DND-41 (cell line): ENCODE data around the gene PCBP2.
A peak's percentile ranks its signal among the peaks of the same experiment; 100 is the strongest.

Experiments
- ATAC-seq: fragments of 200-7000 bp; cut with Tn5 transposase; 3 replicates; pipeline ENCODE4 v1.9.1; 2021; ENCODE audit warnings: low read depth; ENCODE audit not compliant: insufficient read depth
- DNase-seq: peaks from one replicate; pipeline ENCODE4 v3.0.0-alpha.2; 2020
- H2AFZ ChIP-seq: 2 replicates; pipeline ENCODE4 v1.6.0; 2012; ENCODE audit warnings: low read depth, low read length
- H3K27ac ChIP-seq: 2 replicates; pipeline ENCODE4 v1.5.1; 2012; ENCODE audit warnings: low read length, inconsistent platforms
- H3K27me3 ChIP-seq: fragments of 200-600 bp; sonication (generic); 2 replicates; pipeline ENCODE4 v1.6.0; 2012; ENCODE audit warnings: low read length, mild to moderate bottlenecking, inconsistent platforms; ENCODE audit not compliant: insufficient read depth, poor library complexity
- H3K36me3 ChIP-seq: 2 replicates; pipeline ENCODE4 v1.5.1; 2012; ENCODE audit warnings: low read length, inconsistent platforms; ENCODE audit not compliant: insufficient read depth
- H3K4me1 ChIP-seq: 2 replicates; pipeline ENCODE4 v1.5.1; 2012; ENCODE audit warnings: mild to moderate bottlenecking, low read length; ENCODE audit not compliant: insufficient read depth
- H3K4me2 ChIP-seq: 2 replicates; pipeline ENCODE4 v1.6.0; 2012; ENCODE audit warnings: mild to moderate bottlenecking, moderate library complexity, low read length, inconsistent platforms; ENCODE audit not compliant: insufficient read depth
- H3K4me3 ChIP-seq, 2 experiments: fragments of 200-600 bp in 1 of 2; shearing (Covaris generic) in 1 of 2; 2 replicates each; pipeline ENCODE4 v1.5.1; 2012 to 2016; ENCODE audit warnings: inconsistent platforms in 2 of 2, low read length in 2 of 2, mild to moderate bottlenecking in 2 of 2, low read depth in 1 of 2, moderate library complexity in 1 of 2
- H3K79me2 ChIP-seq: 2 replicates; pipeline ENCODE4 v1.6.0; 2012; ENCODE audit warnings: low read length, inconsistent platforms; ENCODE audit not compliant: insufficient read depth
- H3K9ac ChIP-seq: 2 replicates; pipeline ENCODE4 v1.6.0; 2012; ENCODE audit warnings: low read depth, mild to moderate bottlenecking, inconsistent platforms, low read length, moderate library complexity
- H3K9me3 ChIP-seq: 2 replicates; pipeline ENCODE4 v1.5.1; 2012; ENCODE audit warnings: low read length, moderate library complexity, mild to moderate bottlenecking, inconsistent platforms; ENCODE audit not compliant: insufficient read depth, severe bottlenecking
- H4K20me1 ChIP-seq: 2 replicates; pipeline ENCODE4 v1.6.0; 2012; ENCODE audit warnings: low read length; ENCODE audit not compliant: insufficient read depth
- EZH2 ChIP-seq: IDR thresholded peaks from 3 replicates; pipeline ENCODE4 v1.6.1; 2012; ENCODE audit warnings: borderline replicate concordance, low read depth, mild to moderate bottlenecking, moderate library complexity, low read length, inconsistent platforms; ENCODE audit not compliant: severe bottlenecking
- TF ChIP-seq, protein P1 (sequence below): IDR thresholded peaks from 2 replicates; pipeline ENCODE4 v1.5.1; 2012; ENCODE audit warnings: borderline replicate concordance, low read length, moderate library complexity, mild to moderate bottlenecking; ENCODE audit not compliant: poor library complexity, severe bottlenecking; ENCODE audit errors: extremely low read depth

The PCBP2 gene

DNA sequence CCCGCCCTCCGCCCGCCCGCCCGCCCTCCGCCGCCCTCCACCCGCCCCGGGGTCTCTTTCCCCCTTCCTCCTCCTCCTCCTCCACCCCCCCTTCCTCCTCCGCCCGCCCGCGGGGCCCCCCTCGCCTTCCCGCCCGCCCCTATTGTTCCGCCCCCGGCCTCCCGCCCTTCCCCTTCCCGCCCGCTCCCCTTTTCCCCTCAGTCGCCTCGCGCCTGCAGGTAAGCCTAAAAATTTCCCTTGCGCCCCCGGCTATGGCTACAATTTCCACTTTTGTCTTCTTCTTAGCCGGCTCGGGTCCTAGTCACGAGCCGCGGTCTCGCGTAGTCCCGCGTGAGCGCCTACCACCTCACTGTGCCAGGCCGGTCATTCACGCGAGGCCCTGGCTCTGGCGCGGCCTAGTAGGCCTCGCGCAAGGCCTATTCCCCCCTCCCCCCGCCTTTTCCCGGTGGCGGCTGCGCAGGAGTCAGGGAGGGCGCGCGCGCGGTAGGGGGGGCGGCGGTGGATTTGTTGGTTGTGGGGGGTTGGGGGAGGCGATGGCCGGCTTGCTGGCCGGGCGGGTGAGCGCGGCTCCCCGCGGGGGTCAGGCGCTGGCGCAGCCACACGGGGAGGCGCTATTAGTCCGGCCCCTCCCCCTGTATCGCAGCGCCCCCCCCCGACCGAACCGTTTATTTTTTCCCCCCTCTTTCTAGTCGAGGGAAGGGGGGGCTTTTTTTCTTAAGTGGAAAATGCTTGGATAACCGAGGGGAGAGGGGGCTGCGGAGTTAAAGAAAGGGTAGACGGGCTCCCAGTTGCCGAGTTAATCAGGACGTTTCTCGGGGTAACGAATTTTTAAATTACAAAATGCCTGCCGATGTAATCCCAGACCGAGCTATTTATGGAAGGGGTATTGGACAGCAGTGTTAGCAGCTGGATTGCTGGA lies 516 bp downstream of the PCBP2 start:
- H3K9me3 ChIP-seq: no peaks in the 10 kb centered on the region
- no peaks in the 10 kb centered on the region for H3K27me3 ChIP-seq
- ATAC-seq (peak; percentile 39), DNase-seq (peak; percentile 85)
- peak overlapping the region; percentile 99 for H3K27ac ChIP-seq
- TF ChIP-seq, protein P1, sequence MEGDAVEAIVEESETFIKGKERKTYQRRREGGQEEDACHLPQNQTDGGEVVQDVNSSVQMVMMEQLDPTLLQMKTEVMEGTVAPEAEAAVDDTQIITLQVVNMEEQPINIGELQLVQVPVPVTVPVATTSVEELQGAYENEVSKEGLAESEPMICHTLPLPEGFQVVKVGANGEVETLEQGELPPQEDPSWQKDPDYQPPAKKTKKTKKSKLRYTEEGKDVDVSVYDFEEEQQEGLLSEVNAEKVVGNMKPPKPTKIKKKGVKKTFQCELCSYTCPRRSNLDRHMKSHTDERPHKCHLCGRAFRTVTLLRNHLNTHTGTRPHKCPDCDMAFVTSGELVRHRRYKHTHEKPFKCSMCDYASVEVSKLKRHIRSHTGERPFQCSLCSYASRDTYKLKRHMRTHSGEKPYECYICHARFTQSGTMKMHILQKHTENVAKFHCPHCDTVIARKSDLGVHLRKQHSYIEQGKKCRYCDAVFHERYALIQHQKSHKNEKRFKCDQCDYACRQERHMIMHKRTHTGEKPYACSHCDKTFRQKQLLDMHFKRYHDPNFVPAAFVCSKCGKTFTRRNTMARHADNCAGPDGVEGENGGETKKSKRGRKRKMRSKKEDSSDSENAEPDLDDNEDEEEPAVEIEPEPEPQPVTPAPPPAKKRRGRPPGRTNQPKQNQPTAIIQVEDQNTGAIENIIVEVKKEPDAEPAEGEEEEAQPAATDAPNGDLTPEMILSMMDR: peak; percentile 53
- no peak for TF ChIP-seq EZH2
- H3K4me3 ChIP-seq: peak overlapping the region; percentile 77 to 79
- peaks cover 58% of the 10 kb centered on the region for H3K79me2 ChIP-seq
- peak overlapping the region; percentile 69 for H3K4me2 ChIP-seq
- H3K36me3 ChIP-seq: peaks cover 49% of the 10 kb centered on the region
- peaks cover 47% of the 10 kb centered on the region for H4K20me1 ChIP-seq
- peaks cover 46% of the 10 kb centered on the region for H3K4me1 ChIP-seq
- peak overlapping the region; percentile 67 for H2AFZ ChIP-seq
- peak overlapping the region; percentile 87 for H3K9ac ChIP-seq

DNA sequence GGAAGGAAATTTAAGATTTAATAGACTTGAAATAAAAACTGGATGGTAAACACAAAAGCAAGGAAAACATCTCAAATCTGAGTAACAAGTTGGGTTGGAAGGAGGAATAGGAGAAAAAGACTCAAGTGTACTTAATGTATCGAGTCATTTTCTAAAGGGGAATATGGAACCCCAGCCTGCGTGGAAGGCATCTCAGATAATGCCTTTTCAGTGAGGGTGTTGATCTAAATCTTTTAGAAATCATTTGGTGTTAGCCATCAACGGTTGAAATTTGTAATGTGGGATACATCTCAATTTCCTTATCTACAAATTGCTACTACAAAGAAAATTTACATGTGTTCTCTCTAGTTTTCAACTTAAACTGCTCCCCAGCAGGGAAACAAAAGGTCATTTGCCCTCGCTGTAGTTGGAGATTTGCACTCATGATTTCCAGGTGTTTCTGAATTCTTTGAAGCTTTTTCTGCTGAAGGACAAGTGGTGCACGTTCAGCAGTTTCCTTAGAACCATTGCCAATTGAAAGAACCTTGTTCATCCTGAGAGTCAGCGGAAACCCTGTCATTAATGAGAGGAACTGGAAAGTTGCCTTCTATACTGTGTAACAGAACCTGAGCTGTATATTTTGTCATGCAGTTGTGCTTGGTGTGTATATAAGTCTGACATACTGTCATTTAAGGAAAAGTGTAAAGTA lies 2.2 kb downstream of the PCBP2 start:
- DNase-seq: no peak
- Histone ChIP-seq H4K20me1 (peaks cover 63% of the 10 kb centered on the region), H3K27ac (peak overlapping the region; percentile 99; the same call in 1 of the 2 replicates), H3K9me3 (no peaks in the 10 kb centered on the region), H3K4me3 (peak overlapping the region; percentile 77 to 79; a peak in 2 of 4 replicates), H2AFZ (no peak overlapping the region), H3K36me3 (peaks cover 63% of the 10 kb centered on the region), H3K79me2 (peaks cover 75% of the 10 kb centered on the region), H3K9ac (peak overlapping the region; percentile 87), H3K4me2 (peak overlapping the region; percentile 69), H3K4me1 (peaks cover 46% of the 10 kb centered on the region), H3K27me3 (no peaks in the 10 kb centered on the region)
- ATAC-seq: no peak
- no peak for TF ChIP-seq EZH2
- TF ChIP-seq, protein P1: no peak

DNA sequence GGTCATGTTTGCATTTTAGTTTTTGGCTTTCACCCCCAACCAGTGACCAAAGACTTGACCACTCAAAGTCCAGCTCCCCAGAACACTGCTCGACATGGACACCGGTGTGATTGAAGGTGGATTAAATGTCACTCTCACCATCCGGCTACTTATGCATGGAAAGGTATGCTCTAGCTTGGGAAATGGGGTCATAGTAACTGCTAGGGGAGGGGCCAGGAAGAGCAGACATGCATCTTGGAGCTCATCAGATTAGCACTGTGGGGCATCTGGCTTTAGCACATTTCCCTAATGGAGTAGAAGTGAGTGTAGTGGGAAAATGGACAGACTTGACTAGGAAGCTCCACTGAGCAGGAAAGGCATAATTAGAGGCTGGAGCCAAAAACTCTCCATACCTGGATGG lies 2.8 kb downstream of the PCBP2 start:
- peaks cover 69% of the 10 kb centered on the region for H3K36me3 ChIP-seq
- ATAC-seq: no peak
- no peaks in the 10 kb centered on the region for H3K27me3 ChIP-seq
- TF ChIP-seq EZH2: no peak
- TF ChIP-seq, protein P1: no peak
- peaks cover 81% of the 10 kb centered on the region for H3K79me2 ChIP-seq
- no peak overlapping the region; the same call in 1 of the 2 replicates for H3K9ac ChIP-seq
- peak overlapping the region; percentile 69; the same call in 1 of the 2 replicates for H3K4me2 ChIP-seq
- peaks cover 67% of the 10 kb centered on the region for H4K20me1 ChIP-seq
- H3K4me1 ChIP-seq: peaks cover 46% of the 10 kb centered on the region
- no peak overlapping the region for H2AFZ ChIP-seq
- H3K4me3 ChIP-seq: peak overlapping the region in 1 of 2 experiments; percentile 4; a peak in 1 of 4 replicates
- H3K9me3 ChIP-seq: no peaks in the 10 kb centered on the region
- H3K27ac ChIP-seq: no peak overlapping the region
- no peak for DNase-seq
